ENCODE data around the gene MRPS18A. TPM values are rescaled to one million over a fixed set of nuclear protein-coding genes. Genes with fewer than 3 reads are reported as not detected.
A peak's percentile ranks its signal among the peaks of the same experiment; 100 is the strongest.

MRPS18A gene
- total and polyA plus RNA-seq, 2 donors (not counting 3 experiments of a cell fraction or from before 2014, with no cell fraction given) = 39.8 to 83.8 TPM

DNA sequence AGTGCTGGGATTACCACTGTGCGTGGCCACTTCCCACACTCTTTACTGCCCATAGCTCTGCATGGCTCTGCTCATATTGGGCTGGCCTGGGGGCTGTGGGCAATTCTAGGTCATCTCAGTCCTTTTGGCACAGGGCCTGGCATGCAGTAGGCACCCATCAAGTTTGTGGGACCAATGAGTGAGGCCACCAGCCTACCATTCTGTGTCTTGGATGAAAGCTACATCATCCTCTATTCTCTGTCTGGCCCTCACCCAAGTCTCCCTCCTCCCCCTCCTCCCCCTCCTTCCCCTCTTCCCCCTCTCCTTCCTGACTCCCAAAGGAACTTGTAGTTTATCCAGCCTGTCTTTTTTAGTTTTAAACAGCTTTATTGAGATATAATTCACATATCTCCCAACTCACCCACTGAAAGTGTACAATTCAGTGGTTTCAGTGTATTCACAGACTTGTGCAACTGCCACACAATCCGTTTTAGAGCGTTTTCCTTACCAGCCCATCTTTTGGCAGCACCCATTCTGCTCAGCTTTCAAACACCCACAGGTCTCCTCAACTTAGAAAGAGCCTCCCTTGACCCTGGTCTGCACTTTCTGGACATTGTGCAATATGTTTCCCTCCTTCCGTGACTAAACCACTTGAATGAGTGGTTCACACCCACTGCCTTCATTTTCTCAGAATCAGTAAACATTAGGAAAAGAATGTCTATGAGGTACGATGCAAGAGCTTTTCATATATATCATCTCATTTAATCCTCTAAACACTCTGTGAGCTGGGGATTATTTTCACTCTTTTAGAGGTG, 21.5 kb upstream of the MRPS18A start:
- no TSS peak for BruUV-seq (replicated peaks)
- peak overlapping the region; percentile 22 for H3K4me2 ChIP-seq (ENCODE audit: insufficient read depth, low read length)
- H3K27ac ChIP-seq (ENCODE audit: insufficient read depth, low read depth, low read length) = no peak overlapping the region
- TF ChIP-seq GATA2 (IDR thresholded peaks at IDR 0.05; ENCODE audit: insufficient read depth, insufficient read length, low read depth, low read length) = no peak
- TF ChIP-seq FOS (IDR thresholded peaks at IDR 0.05; ENCODE audit: borderline replicate concordance, insufficient read depth, low read length) = no peak
- TF ChIP-seq, protein P1, sequence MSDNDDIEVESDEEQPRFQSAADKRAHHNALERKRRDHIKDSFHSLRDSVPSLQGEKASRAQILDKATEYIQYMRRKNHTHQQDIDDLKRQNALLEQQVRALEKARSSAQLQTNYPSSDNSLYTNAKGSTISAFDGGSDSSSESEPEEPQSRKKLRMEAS (IDR thresholded peaks at IDR 0.05; ENCODE audit: insufficient read depth, insufficient read length) = no peak
- no peak for TF ChIP-seq JUN (IDR thresholded peaks at IDR 0.05; ENCODE audit: borderline replicate concordance, insufficient read depth, insufficient read length, low read depth)
- no peak for TF ChIP-seq POLR2A (IDR thresholded peaks at IDR 0.05; ENCODE audit: low read depth, low read length)
- no peak for TF ChIP-seq POLR2AphosphoS5 (IDR thresholded peaks at IDR 0.05; ENCODE audit: insufficient read depth, low read depth, low read length)
- TF ChIP-seq, protein P2, sequence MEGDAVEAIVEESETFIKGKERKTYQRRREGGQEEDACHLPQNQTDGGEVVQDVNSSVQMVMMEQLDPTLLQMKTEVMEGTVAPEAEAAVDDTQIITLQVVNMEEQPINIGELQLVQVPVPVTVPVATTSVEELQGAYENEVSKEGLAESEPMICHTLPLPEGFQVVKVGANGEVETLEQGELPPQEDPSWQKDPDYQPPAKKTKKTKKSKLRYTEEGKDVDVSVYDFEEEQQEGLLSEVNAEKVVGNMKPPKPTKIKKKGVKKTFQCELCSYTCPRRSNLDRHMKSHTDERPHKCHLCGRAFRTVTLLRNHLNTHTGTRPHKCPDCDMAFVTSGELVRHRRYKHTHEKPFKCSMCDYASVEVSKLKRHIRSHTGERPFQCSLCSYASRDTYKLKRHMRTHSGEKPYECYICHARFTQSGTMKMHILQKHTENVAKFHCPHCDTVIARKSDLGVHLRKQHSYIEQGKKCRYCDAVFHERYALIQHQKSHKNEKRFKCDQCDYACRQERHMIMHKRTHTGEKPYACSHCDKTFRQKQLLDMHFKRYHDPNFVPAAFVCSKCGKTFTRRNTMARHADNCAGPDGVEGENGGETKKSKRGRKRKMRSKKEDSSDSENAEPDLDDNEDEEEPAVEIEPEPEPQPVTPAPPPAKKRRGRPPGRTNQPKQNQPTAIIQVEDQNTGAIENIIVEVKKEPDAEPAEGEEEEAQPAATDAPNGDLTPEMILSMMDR (IDR thresholded peaks at IDR 0.05; ENCODE audit: extremely low read depth in 1 of 2, insufficient read depth in 1 of 2, low read depth in 1 of 2, low read length in 2 of 2) = no peak
- TF ChIP-seq EZH2 (IDR thresholded peaks at IDR 0.05; ENCODE audit: borderline replicate concordance, low read depth, low read length, severe bottlenecking) = no peak
- no peak for TF ChIP-seq MYC (IDR thresholded peaks at IDR 0.05; ENCODE audit: low read depth, low read length)
- H3K27me3 ChIP-seq (ENCODE audit: control insufficient read depth in 2 of 2, insufficient read depth in 2 of 2, low read length in 2 of 2) = no peaks in the 10 kb centered on the region
- no peak overlapping the region for H3K4me3 ChIP-seq (replicated peaks in 1 of 3; ENCODE audit: insufficient read depth in 1 of 3, low read depth in 1 of 3, low read length in 3 of 3)
- ChIA-PET CTCF (interaction anchor here (0.6 to 2.1 kb wide), 7 partner anchors 10 to 370 kb away, joined by 3 to 9 read pairs (median 5); partner anchors contain the start of gene VEGFA), POLR2A (no interaction called here)
- H3K9me1 ChIP-seq (replicated peaks; ENCODE audit: control insufficient read depth, extremely low read depth, insufficient read depth, low read length) = no peaks in the 10 kb centered on the region
- intact Hi-C loops (cut with micrococcal nuclease) (loop anchor here (5.0 kb wide), 1 partner anchor 63 kb away; the partner anchor contains the start of gene VEGFA), dilution Hi-C loops (cut with MboI; ENCODE audit: extremely low pct_ligation_motif_present, low sequenced_read_pairs) (no loop called here)
- H2AFZ ChIP-seq (ENCODE audit: low read depth, low read length) = no peak overlapping the region
- H3K9me3 ChIP-seq (replicated peaks; ENCODE audit: control insufficient read depth, insufficient read depth, low read length) = no peaks in the 10 kb centered on the region
- no peaks in the 10 kb centered on the region for H4K20me1 ChIP-seq (replicated peaks; ENCODE audit: control insufficient read depth, extremely low read depth, insufficient read depth, low read length)
- no peaks in the 10 kb centered on the region for H3K36me3 ChIP-seq (ENCODE audit: control insufficient read depth in 2 of 2, extremely low read depth in 1 of 2, insufficient read depth in 2 of 2, low read length in 2 of 2)
- H3K9ac ChIP-seq (replicated peaks; ENCODE audit: extremely low read depth, insufficient read depth, low read length) = no peak overlapping the region
- H3K79me2 ChIP-seq (ENCODE audit: control insufficient read depth, insufficient read depth, low read length) = no peaks in the 10 kb centered on the region
- H3K4me1 ChIP-seq (ENCODE audit: control insufficient read depth, extremely low read depth, insufficient read depth, low read length) = peaks cover 33% of the 10 kb centered on the region
- DNase-seq (ENCODE audit: low read depth, low spot score) (peak; percentile 56), FAIRE-seq (no peak)
